ENCODE results near the gene CELSR2. TPM values are rescaled to one million over a fixed set of nuclear protein-coding genes. Genes with fewer than 3 reads are reported as not detected.

The CELSR2 gene
- total RNA-seq, 2 experiments from 2014 or later = 1.1 to 1.2 TPM

- H3K4me1 Mint-ChIP-seq (ENCODE audit: low read depth) = peaks cover 4% of the 10 kb centered on the region
- no peak for DNase-seq
- H3K4me3 Mint-ChIP-seq = no peak overlapping the region
- CTCF ChIA-PET = interaction anchor here (0.9 to 2.2 kb wide), 6 partner anchors 8 to 285 kb away, joined by 3 to 5 read pairs (median 3); no protein-coding TSS in a partner anchor
- H3K9me3 Mint-ChIP-seq = no peaks in the 10 kb centered on the region
- H3K27ac Mint-ChIP-seq = no peak overlapping the region
- intact Hi-C loops (cut with micrococcal nuclease) = loop anchor here (2.0 to 10.0 kb wide), 2 partner anchors 33 to 237 kb away; partner anchors contain the start of gene ATXN7L2
- H3K36me3 Mint-ChIP-seq (ENCODE audit: low read depth) = no peaks in the 10 kb centered on the region
- no peaks in the 10 kb centered on the region for H3K27me3 Mint-ChIP-seq (ENCODE audit: low read depth)
Observed at GRCh38 chr1:109247401-109248365, 1.7 kb upstream of the CELSR2 start.

- Mint-ChIP-seq H3K4me3 (no peak overlapping the region), H3K27ac (no peak overlapping the region), H3K27me3 (ENCODE audit: low read depth) (no peaks in the 10 kb centered on the region), H3K9me3 (no peaks in the 10 kb centered on the region), H3K36me3 (ENCODE audit: low read depth) (no peaks in the 10 kb centered on the region), H3K4me1 (ENCODE audit: low read depth) (peaks cover 3% of the 10 kb centered on the region)
- intact Hi-C loops (cut with micrococcal nuclease) = loop anchor here (2.0 to 10.0 kb wide), 2 partner anchors 34 to 236 kb away; partner anchors contain the start of gene ATXN7L2
- DNase-seq = no peak
- CTCF ChIA-PET = interaction anchor here (0.8 to 1.5 kb wide), 2 partner anchors 9 to 12 kb away, joined by 3 read pairs; no protein-coding TSS in a partner anchor
Observed at GRCh38 chr1:109248444-109248796, 919 bp upstream of the CELSR2 start.

DNA sequence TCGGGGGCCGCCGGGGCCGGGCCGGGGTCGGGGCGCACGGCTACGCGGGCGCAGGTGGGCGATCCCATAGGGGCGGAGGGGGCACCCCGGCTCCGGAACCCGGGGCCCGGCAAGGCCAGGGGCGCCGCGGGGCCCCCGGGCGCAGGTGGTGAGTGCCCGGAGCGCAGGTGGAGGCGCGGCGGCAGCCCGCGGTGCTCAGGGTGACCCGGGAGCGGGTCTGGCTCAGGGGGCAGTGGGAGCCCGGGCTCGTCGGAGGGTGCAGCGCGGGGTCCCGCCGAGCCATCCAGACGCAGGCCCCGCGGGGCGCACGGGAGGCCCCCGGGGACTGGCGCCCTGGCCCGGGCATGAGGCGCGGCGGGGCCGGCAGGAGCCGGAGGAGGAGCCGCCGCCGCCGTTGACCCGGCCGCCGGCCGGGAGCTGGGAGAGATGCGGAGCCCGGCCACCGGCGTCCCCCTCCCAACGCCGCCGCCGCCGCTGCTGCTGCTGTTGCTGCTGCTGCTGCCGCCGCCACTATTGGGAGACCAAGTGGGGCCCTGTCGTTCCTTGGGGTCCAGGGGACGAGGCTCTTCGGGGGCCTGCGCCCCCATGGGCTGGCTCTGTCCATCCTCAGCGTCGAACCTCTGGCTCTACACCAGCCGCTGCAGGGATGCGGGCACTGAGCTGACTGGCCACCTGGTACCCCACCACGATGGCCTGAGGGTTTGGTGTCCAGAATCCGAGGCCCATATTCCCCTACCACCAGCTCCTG lies 489 bp downstream of the CELSR2 start:
- Mint-ChIP-seq H3K4me1 (ENCODE audit: low read depth) (peaks cover 3% of the 10 kb centered on the region), H3K9me3 (no peaks in the 10 kb centered on the region), H3K27ac (no peak overlapping the region), H3K36me3 (ENCODE audit: low read depth) (no peaks in the 10 kb centered on the region), H3K27me3 (ENCODE audit: low read depth) (no peaks in the 10 kb centered on the region), H3K4me3 (peak overlapping the region; percentile 49)
- CTCF ChIA-PET = interaction anchor here (0.8 to 2.0 kb wide), 3 partner anchors 13 to 297 kb away, joined by 3 to 5 read pairs (median 3); no protein-coding TSS in a partner anchor
- intact Hi-C loops (cut with micrococcal nuclease) = loop anchor here (1.0 to 10.0 kb wide), 4 partner anchors 10 to 235 kb away; partner anchors contain the start of gene ATXN7L2
- DNase-seq = no peak

DNA sequence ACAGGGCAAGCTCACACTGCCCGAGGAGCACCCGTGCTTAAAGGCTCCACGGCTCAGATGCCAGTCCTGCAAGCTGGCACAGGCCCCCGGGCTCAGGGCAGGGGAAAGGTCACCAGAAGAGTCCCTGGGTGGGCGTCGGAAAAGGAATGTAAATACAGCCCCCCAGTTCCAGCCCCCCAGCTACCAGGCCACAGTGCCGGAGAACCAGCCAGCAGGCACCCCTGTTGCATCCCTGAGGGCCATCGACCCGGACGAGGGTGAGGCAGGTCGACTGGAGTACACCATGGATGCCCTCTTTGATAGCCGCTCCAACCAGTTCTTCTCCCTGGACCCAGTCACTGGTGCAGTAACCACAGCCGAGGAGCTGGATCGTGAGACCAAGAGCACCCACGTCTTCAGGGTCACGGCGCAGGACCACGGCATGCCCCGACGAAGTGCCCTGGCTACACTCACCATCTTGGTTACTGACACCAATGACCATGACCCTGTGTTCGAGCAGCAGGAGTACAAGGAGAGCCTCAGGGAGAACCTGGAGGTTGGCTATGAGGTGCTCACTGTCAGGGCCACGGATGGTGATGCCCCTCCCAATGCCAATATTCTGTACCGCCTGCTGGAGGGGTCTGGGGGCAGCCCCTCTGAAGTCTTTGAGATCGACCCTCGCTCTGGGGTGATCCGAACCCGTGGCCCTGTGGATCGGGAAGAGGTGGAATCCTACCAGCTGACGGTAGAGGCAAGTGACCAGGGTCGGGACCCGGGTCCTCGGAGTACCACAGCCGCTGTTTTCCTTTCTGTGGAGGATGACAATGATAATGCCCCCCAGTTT lies 1.3 kb downstream of the CELSR2 start:
- Mint-ChIP-seq H3K27ac (no peak overlapping the region), H3K4me1 (ENCODE audit: low read depth) (peaks cover 5% of the 10 kb centered on the region), H3K27me3 (ENCODE audit: low read depth) (no peaks in the 10 kb centered on the region), H3K4me3 (peak overlapping the region; percentile 36), H3K9me3 (no peaks in the 10 kb centered on the region), H3K36me3 (ENCODE audit: low read depth) (no peaks in the 10 kb centered on the region)
- intact Hi-C loops (cut with micrococcal nuclease) = no loop called here
- CTCF ChIA-PET = interaction anchor here (0.5 to 2.0 kb wide), 4 partner anchors 12 to 296 kb away, joined by 3 to 5 read pairs (median 3); no protein-coding TSS in a partner anchor
- no peak for DNase-seq

DNA sequence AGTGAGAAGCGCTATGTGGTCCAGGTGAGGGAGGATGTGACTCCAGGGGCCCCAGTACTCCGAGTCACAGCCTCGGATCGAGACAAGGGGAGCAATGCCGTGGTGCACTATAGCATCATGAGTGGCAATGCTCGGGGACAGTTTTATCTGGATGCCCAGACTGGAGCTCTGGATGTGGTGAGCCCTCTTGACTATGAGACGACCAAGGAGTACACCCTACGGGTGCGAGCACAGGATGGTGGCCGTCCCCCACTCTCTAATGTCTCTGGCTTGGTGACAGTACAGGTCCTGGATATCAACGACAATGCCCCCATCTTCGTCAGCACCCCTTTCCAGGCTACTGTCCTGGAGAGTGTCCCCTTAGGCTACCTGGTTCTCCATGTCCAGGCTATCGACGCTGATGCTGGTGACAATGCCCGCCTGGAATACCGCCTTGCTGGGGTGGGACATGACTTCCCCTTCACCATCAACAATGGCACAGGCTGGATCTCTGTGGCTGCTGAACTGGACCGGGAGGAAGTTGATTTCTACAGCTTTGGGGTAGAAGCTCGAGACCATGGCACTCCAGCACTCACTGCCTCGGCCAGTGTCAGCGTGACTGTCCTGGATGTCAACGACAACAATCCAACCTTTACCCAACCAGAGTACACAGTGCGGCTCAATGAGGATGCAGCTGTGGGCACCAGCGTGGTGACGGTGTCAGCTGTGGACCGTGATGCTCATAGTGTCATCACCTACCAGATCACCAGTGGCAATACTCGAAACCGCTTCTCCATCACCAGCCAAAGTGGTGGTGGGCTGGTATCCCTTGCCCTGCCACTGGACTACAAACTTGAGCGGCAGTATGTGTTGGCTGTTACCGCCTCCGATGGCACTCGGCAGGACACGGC lies 2.2 kb downstream of the CELSR2 start:
- DNase-seq = no peak
- peaks cover 5% of the 10 kb centered on the region for H3K4me1 Mint-ChIP-seq (ENCODE audit: low read depth)
- H3K4me3 Mint-ChIP-seq = no peak overlapping the region
- CTCF ChIA-PET = interaction anchor here (0.5 to 0.7 kb wide), 2 partner anchors 13 to 27 kb away, joined by 3 read pairs; no protein-coding TSS in a partner anchor
- no peak overlapping the region for H3K27ac Mint-ChIP-seq
- intact Hi-C loops (cut with micrococcal nuclease) = no loop called here
- no peaks in the 10 kb centered on the region for H3K9me3 Mint-ChIP-seq
- H3K36me3 Mint-ChIP-seq (ENCODE audit: low read depth) = no peaks in the 10 kb centered on the region
- H3K27me3 Mint-ChIP-seq (ENCODE audit: low read depth) = no peaks in the 10 kb centered on the region

DNA sequence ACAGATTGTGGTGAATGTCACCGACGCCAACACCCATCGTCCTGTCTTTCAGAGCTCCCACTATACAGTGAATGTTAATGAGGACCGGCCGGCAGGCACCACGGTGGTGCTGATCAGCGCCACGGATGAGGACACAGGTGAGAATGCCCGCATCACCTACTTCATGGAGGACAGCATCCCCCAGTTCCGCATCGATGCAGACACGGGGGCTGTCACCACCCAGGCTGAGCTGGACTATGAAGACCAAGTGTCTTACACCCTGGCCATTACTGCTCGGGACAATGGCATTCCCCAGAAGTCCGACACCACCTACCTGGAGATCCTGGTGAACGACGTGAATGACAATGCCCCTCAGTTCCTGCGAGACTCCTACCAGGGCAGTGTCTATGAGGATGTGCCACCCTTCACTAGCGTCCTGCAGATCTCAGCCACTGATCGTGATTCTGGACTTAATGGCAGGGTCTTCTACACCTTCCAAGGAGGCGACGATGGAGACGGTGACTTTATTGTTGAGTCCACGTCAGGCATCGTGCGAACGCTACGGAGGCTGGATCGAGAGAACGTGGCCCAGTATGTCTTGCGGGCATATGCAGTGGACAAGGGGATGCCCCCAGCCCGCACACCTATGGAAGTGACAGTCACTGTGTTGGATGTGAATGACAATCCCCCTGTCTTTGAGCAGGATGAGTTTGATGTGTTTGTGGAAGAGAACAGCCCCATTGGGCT lies 3.0 kb downstream of the CELSR2 start:
- Mint-ChIP-seq H3K27me3 (ENCODE audit: low read depth) (no peaks in the 10 kb centered on the region), H3K4me3 (no peak overlapping the region), H3K27ac (no peak overlapping the region), H3K4me1 (ENCODE audit: low read depth) (peaks cover 5% of the 10 kb centered on the region), H3K9me3 (no peaks in the 10 kb centered on the region), H3K36me3 (ENCODE audit: low read depth) (no peaks in the 10 kb centered on the region)
- DNase-seq = no peak
- CTCF ChIA-PET = no interaction called here
- intact Hi-C loops (cut with micrococcal nuclease) = no loop called here

DNA sequence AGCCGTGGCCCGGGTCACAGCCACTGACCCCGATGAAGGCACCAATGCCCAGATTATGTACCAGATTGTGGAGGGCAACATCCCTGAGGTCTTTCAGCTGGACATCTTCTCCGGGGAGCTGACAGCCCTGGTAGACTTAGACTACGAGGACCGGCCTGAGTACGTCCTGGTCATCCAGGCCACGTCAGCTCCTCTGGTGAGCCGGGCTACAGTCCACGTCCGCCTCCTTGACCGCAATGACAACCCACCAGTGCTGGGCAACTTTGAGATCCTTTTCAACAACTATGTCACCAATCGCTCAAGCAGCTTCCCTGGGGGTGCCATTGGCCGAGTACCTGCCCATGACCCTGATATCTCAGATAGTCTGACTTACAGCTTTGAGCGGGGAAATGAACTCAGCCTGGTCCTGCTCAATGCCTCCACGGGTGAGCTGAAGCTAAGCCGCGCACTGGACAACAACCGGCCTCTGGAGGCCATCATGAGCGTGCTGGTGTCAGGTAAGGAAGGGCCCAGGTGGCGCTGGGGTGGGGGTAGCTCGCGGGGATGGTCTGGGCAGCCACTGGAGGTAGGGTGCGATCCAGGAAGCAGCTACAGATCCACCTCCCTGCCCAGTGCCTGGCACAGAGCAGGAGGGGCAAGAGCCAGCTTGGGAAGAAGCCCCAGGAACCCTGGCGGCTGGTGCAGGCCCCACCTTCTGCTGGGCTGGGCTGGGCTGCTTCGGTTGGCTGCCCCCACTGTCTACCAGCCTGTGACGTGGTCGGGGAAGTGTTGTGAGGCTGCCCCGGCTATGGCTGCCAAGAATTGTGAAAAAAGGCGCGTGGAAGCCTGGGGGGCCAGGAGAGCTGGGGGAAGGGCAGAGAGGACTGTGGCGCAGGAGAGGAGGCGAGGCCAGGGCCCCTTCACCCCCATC lies 3.8 kb downstream of the CELSR2 start:
- Mint-ChIP-seq H3K27ac (no peak overlapping the region), H3K4me3 (no peak overlapping the region), H3K27me3 (ENCODE audit: low read depth) (no peaks in the 10 kb centered on the region), H3K36me3 (ENCODE audit: low read depth) (no peaks in the 10 kb centered on the region), H3K9me3 (no peaks in the 10 kb centered on the region), H3K4me1 (ENCODE audit: low read depth) (peaks cover 5% of the 10 kb centered on the region)
- DNase-seq = no peak
- intact Hi-C loops (cut with micrococcal nuclease) = no loop called here
- CTCF ChIA-PET = interaction anchor here (0.6 to 1.4 kb wide), 5 partner anchors 13 to 280 kb away, joined by 3 to 5 read pairs (median 3); no protein-coding TSS in a partner anchor

- no peaks in the 10 kb centered on the region for H3K27me3 Mint-ChIP-seq (ENCODE audit: low read depth)
- intact Hi-C loops (cut with micrococcal nuclease) = no loop called here
- peaks cover 4% of the 10 kb centered on the region for H3K4me1 Mint-ChIP-seq (ENCODE audit: low read depth)
- no peak overlapping the region for H3K27ac Mint-ChIP-seq
- DNase-seq = no peak
- H3K9me3 Mint-ChIP-seq = no peaks in the 10 kb centered on the region
- no peaks in the 10 kb centered on the region for H3K36me3 Mint-ChIP-seq (ENCODE audit: low read depth)
- CTCF ChIA-PET = interaction anchor here (0.6 to 1.8 kb wide), 7 partner anchors 11 to 279 kb away, joined by 3 to 7 read pairs (median 4); no protein-coding TSS in a partner anchor
- no peak overlapping the region for H3K4me3 Mint-ChIP-seq
Observed at GRCh38 chr1:109253803-109254620, 4.7 kb downstream of the CELSR2 start.

DNA sequence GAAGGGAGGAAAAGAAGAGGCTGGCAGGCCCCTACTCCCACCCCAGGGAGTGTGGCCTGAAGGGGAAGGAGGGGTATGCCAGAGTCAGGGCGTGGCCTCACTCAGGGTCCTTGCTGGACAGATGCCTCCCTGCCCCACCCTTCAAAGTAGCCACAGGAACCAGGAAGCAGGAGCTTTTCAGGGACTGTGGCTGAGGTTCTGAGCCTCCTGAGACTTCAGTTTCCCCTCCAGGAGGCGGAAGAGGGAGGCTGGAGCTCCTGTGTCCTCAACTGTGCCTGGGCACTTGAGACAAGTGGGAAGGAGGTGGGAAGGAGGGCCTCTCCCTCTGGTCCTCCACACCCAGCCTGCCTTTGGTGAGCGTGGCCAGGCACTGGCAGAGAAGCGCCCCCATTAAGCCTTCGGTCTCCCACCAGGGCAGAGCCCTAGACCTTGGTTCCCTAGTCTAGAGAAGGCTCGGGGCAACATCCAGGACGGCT lies 5.3 kb downstream of the CELSR2 start:
- H3K4me3 Mint-ChIP-seq = no peak overlapping the region
- no peaks in the 10 kb centered on the region for H3K9me3 Mint-ChIP-seq
- H3K4me1 Mint-ChIP-seq (ENCODE audit: low read depth) = peaks cover 2% of the 10 kb centered on the region
- no peaks in the 10 kb centered on the region for H3K36me3 Mint-ChIP-seq (ENCODE audit: low read depth)
- no peak for DNase-seq
- CTCF ChIA-PET = interaction anchor here (0.8 to 1.8 kb wide), 3 partner anchors 10 to 277 kb away, joined by 5 to 7 read pairs (median 5); no protein-coding TSS in a partner anchor
- intact Hi-C loops (cut with micrococcal nuclease) = no loop called here
- H3K27me3 Mint-ChIP-seq (ENCODE audit: low read depth) = no peaks in the 10 kb centered on the region
- H3K27ac Mint-ChIP-seq = no peak overlapping the region
